GM21367 (cell line): ENCODE measurements around the gene CAMK2D.
"Not testable (repeated sequence)": the region's sequence is repeated elsewhere in the genome, so short reads cannot be mapped to it uniquely, and the experiment has no call there.

Experiments
- ATAC-seq: cut with Tn5 transposase; IDR thresholded peaks from one replicate; pipeline ENCODE4 v1.9.1; 2021; ENCODE audit not compliant: unreplicated experiment

The CAMK2D gene

DNA sequence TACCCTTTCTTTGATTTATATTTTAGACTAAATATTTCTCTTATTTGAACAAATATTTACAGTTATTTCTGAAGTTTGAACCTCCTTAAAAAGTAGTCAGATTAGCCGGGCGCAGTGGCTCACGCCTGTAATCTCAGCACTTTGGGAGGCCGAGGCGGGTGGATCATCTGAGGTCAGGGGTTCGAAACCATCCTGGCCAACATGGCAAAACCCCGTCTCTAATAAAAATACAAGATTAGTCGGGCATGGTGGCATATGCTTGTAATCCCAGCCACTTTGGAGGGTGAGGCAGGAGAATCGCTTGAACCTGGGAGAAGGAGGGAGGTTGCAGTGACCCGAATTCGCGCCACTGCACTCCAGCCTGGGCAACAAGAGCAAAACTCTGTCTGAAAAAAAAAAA lies 2.4 kb upstream of the CAMK2D start:
- not testable (repeated sequence) for ATAC-seq

DNA sequence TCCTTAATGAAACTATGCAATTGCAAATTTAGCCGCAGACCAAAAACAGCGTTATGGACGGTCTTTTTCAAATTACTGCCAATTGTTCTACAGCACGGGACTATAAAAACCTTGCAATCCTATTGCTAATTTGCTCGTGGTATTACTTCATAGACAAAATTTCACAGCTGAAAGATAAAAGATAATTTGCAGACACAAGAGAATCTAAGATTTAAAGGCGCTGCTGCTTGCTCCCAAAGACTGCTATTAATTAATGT lies 1.4 kb upstream of the CAMK2D start:
- no peak for ATAC-seq

DNA sequence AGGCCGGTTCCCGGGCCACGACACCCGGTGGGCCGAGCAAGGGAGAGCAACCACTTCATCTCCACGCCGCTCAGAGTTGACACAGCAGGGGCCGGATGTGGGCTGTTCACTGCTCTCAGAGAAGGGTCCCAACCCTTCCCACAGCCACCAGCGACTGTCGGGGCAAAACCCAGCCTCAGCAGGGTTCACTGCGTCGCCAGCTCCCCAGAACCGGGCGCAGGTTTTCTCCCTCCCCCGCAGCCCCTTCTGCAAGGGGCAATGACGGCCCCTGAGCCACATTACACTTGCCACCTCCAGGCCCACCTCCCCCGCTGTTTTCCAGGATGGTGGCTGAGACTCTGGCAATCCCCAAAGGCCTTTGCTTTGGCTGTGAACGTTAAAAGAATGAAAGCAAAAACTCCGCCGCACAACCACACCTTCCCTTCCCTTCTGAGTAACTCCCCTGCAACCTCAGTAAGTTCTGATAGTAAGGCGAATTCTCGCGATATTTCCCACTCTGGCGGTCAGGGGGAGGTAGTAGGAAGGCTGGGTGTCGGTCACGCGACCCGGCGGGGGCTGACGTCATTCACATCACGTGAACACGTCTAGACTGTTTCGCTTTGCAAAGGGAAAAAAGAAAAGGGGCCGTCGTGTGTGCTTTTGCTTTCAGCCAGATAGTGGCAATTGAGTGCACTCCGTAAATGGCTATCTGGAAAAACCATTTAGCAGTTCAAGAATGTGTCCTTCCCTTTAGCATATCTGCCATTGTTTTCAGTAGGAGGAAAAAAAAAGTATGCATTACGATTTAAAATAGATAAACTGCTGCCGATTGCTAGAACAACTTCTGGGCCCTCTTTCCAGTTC lies 869 bp upstream of the CAMK2D start:
- ATAC-seq: peak; percentile 63

DNA sequence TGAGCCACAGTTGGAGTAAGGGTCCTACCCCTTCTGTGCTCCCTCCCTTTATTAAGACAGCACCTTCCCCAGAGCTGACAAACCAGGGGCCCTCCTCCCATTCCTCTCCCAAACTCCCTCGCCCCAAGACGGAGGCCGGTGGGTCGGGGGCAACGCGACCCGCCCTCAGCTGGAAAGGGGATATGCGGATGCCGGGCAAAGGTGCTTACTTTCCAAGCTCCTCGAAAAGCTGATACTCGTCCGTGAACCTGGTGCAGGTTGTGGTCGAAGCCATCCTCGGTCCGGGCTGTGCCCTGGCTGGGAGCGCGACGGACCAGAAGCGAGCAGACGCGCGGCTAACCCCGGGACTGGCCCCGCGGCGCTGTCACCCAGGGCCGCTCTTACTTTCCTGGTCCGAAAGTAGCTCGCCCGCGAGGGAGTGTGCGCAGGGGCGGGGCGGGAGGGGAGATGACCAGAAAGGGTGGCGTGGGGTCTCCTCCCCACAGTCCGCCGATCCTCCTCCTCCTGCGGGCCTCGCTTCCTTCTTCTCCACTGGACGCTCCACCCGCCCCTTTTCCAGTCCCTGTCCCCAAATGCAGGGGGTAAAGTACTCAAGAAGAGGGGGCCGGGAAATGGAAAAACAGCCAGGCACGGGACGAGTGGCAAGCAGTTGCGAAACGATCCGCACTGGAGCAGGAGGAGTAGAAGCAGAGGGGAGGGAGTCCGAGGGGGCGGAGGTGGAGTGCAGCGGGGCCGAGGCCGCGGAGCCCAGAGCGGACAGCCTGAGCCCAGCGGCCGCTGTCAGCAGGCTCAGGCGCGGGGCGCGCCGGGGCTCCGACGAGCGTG lies 531 bp downstream of the CAMK2D start:
- peak; percentile 17 for ATAC-seq

DNA sequence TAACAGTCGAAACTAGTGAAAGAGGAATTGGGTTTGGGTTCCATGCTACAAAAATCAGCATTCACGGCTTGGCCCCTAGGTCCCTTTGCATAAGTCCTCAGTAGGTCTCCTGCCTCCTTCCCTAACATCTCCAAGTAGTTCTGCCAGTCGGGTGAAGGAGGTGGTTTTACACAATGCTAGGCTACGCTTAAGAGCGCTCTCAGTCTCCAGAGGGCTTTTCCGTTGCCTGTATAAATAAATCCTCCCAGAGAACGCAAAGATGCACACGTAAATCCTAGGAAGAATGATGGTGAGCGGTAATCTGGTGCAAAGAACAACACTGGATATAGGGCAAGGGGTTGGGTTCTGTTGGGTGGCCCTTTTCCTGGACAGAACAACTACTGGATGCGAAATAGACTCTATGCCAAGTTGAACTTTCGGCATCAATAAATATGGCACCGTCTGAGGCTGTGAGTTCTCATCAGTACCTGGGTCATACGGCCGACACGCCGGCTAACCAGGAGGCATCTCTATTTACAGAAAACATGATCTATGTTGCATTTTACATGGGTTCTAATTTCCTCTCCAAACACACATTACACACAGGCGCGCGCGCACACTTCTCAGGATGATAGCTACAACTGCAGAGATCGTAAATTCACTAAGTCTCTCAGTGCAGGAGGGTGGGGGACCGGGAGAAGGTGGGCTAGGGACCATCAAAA lies 1.3 kb downstream of the CAMK2D start:
- ATAC-seq: no peak

DNA sequence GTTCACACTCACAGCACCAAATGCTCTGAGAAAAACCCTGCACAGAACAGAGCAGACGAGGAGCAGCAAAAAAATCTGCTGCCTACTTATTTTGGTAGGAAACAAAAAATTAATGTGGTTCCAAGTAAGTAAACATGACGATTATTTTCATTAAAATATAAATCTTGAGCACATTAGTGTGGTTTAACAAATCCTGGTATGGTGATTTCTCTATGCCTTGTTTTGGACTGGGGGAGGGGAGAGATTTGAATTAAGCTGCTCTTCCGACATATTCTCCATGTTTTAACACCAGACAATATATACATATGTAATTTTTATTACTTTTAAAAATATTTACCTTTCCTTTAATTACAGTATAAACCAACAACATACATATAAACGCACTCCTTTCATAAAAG lies 1.8 kb downstream of the CAMK2D start:
- no peak for ATAC-seq

DNA sequence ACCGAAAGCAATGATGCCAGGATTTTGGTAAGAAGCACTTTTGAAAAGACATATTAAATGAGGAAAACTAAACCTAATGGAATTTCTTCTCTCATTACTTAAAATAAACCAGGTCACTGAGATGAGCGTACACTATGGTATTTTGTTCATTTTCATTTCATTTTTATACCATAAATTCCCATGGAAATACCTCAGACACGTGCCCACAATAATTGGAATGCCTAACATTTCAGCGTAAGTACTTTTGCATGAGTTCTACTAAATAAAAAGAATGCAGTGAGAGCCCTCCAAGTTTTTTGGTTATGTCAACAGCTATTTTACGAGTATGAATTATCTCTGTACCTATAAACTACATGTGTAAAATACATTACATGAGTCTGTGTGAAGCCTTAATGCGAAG lies 3.2 kb downstream of the CAMK2D start:
- ATAC-seq: no peak

DNA sequence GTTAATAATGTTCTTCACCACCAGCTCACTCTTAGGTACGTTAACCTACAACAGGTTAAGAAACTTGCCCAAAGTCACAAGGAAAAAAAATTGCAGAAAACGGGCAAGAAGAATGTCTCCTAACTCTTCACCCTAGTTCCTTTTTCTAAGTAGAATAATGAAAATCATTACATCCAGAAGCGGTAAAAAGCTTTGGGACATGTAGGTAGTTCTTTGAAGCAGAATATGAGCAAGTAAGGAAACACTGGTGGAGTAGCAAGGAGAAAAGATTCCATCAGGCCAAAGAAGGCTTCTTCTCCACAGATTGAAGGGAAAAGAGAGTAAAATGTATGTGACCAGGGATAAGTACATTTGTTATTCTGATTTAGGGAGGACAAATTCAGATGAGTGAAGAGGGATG lies 4.1 kb downstream of the CAMK2D start:
- no peak for ATAC-seq

DNA sequence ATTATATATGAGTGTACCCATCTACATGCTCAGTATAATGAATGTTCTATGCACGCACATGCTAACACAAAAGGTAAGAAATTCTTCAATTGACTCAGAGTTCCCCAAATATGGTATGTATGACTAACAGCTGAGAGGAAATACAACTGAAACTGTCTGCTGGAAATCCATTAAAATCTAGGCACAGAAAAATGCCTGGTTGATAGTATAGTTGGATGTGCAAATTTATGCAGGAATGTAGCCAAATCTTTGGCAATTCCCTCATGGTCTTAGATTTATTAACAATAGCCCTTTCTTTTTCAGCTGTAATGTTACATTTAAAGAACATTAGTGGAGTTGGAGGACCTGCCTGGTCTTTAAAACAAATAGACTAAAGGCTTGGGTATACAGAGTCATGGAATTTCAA lies 5.5 kb downstream of the CAMK2D start:
- ATAC-seq: peak; percentile 67

DNA sequence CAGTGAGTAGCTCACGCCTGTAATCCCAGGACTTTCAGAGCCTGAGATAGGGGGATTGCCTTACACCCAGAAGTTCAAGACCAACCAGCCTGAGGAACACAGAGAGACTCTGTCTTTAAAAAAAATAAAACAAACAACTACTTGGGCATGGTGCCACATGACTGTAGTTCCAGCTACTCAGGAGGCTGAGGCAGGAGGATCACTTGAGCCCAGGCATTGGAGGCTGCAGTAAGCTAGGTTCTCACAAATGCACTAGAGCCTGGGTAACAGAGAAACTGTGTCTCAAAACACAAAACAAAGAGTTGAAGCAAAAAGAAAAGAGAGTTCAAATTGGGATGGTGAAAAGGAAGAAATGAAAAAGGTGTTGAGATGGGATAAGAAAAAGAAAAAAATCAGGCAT lies 10.8 kb downstream of the CAMK2D start:
- no peak for ATAC-seq

DNA sequence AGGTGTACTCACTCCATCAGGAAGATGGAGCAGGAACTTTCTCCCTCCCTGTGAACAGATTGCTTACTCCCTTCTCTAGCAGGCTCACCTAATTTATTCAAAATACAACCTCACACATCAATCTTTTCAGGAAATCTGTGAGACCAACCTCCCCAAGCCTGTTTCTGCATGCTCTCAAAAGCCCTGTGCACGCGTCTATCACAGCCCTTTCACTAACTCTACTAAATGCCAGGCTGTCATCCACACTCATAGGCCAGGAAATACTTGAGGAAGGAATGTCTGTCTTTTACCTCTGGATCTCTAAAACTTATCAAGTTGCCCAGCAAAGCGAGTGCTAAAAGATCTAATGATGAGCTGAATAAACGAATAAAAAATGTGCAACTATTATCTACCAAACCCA lies 11.2 kb downstream of the CAMK2D start:
- ATAC-seq: no peak

DNA sequence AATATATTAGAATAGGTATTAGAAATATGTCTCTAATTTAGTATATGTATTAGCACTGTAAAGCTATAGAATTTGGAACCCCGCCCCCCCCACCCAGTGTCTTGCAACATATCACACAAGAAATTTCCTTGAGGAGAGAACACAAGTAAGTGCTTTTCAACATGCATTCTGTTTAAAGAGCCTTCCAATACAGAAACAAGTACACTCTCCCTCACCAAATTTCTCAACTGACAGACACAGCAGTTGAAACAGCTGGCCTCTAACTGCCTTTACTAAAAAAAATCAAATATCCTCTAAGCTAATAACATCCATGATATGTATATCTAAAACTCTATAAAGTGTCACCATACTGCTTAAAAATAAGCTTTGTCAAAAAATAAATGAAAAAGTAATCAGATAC lies 12.4 kb downstream of the CAMK2D start:
- no peak for ATAC-seq

DNA sequence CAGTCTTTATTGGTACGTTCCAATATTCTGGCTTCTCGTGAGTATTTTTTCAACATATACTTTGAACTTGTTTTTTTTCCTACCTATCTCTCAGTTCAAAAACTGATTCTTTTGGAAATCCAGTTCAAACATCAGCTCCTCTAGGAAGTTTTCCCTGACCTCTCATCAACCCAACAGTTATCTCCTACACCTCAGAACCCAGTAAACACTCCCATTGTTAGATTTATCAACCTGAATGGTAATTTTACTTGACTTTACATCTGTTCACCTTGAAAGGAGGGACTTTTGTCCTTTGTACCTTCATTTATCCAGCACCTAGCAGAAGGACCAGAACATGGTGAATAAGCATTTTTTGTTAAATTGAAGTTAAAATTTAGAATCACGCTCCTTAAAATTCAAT lies 13.6 kb downstream of the CAMK2D start:
- no peak for ATAC-seq

DNA sequence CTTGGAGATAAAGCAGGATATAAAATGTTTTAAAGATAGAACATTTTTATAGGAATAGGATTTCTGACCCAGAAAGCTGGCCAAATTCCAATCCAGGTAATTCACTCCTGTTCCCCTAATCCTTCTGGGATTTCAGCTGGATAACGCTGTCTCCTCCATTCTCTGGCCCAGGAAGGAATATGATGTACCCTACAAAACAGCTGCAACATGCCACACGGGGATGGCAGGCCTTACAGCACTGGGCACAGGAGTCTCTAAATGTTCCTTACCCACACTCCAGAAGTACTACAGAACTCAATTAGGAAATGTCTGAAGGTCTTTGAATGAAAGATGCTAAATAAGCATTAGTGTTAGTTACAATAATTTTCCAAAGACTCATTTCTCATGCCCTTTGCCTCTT lies 15.8 kb downstream of the CAMK2D start:
- ATAC-seq: no peak

DNA sequence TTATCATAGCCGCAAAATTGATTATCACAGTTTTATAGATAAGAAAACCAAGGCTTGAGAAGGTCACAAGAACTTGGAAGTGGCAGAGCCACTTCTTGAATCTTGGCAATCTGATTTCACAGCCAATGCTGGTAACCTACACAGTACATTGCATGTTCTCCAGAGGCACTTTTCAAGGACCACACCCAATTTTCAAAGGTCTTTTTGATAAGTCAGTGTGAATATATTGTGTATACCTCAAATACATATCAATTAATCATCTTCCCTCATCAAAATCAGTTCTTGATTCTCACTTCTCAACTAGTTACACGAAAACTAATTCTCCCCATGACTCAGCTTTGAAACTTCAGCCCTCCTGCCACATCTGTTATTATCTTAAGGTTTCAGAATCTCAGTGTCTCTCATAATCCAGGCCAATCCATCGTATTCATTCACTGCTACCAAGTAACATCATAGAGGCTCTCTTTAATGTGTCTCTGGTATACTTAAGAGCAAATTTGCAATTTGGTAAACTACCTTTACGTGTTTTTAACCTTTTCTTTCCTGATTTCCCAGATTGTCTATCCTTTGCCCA lies 16.8 kb downstream of the CAMK2D start:
- ATAC-seq: no peak

DNA sequence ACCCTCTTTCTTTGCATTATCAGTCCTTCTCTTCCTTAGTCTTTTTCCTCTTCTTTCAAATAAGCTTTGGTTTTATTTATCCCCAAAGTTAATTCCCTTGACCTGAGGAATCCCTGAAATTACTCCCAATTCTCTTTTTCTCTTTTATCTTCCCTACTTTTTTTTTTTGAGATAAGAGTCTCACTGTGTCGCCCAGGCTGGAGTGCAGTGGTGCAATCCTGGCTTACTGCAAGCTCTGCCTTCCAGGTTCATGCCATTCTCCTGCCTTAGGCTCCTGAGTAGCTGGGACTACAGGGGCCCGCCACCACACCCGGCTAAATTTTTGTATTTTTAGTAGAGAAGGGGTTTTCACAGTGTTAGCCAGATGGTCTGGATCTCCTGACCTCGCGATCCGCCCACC lies 17.8 kb downstream of the CAMK2D start:
- ATAC-seq: no peak

DNA sequence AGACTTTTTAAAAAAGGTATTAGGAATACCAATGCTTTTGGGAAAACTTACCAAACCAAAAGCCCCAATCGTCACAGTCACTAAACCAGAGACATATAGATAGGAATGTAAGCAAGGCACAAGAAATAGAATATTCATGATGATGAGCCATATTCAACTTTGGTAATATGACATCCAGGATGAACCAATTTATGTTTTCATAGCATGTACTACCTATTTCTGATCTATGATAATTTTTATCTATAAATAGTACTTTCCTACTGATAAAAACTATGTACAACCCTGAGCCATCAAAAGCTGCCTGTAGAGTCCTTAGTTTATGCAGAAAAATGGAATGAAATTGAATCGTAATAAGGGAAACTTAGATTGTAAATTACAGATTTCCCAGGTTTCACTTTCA lies 18.9 kb downstream of the CAMK2D start:
- no peak for ATAC-seq

DNA sequence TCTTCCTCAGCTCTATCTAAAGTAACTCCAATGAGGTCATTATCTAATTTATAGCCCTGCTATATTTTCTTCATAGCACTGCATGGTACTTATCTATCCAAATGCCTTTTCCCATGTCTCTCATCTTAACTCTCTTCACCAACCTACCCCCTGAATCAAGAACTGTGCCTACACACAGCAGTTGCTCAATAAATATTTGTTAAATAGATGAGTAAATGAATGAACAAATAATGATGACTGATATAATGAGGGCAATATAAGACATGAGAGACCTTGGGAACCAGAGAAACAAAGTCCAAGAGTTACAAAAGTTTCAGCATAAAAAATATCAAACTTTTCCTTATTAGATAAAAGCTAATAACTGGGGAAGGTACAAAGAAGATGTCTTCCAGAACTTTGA lies 19.6 kb downstream of the CAMK2D start:
- ATAC-seq: no peak

DNA sequence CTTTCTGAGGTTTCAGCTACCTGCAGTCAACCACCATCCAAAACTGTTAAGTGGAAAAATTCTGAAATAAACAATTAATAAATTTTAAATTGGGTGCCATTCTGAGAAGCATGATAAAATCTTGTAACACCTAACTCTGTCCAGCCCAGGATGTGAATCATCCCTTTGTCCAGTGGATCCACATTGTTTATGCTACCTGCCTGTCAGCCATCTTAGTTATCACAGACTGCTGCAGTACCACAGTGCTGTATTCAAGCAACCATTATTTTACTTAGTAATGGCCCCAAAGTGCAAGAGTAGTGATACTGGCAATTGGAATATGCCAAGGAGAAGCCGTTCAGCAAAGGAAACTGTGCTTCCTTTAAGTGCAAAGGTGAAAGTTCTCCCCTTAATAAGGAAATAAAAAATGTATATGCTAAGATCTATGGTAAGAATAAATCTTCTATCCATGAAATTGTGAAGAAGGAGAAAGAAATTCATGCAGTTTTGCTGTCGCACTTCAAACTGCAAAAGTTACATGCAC lies 20.6 kb downstream of the CAMK2D start:
- no peak for ATAC-seq

DNA sequence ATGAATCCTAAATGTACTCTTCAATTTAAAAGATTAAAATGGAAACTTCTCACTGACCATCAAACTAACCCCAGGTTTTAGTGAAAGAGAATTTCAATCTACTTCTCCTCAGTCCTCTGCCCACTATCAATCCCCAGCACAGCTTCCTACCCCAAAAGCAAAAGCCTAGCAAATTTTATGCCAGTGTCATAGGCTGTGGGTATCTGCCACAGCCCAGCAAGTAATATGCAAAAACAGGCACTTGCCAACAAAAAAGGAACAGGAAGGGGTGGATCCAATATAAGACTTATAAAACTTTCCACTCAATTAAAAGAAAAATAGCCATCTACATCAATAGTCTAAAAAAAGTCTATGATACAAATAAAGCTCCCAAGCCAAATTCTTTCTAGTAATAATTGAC lies 22.3 kb downstream of the CAMK2D start:
- ATAC-seq: no peak

DNA sequence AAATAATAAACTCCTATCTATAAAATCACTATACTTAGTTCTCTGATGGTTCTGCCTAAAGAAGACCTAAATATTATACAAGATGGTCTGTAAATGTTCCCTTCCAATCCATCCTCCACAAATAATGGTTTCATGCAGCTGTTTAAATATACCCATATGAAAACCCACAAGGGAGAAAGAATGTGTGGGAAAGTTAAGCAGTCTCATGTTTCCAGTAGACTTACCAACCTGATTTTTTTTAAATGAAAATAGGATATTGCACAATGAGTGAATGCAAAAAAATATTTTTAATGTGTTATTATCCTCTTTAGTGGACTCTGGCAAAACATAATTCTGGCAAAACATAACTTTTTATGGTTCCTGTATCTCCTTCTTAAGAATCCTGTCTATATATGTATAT lies 23.3 kb downstream of the CAMK2D start:
- ATAC-seq: no peak
